GM15510 (cell line): ENCODE results near the gene WBP1L.

Source experiments
- POLR2A ChIP-seq: IDR thresholded peaks from 3 replicates; pipeline ENCODE4 v1.6.1; 2011; ENCODE audit warnings: borderline replicate concordance; ENCODE audit not compliant: insufficient read length; ENCODE audit errors: extremely low read depth

WBP1L gene

DNA sequence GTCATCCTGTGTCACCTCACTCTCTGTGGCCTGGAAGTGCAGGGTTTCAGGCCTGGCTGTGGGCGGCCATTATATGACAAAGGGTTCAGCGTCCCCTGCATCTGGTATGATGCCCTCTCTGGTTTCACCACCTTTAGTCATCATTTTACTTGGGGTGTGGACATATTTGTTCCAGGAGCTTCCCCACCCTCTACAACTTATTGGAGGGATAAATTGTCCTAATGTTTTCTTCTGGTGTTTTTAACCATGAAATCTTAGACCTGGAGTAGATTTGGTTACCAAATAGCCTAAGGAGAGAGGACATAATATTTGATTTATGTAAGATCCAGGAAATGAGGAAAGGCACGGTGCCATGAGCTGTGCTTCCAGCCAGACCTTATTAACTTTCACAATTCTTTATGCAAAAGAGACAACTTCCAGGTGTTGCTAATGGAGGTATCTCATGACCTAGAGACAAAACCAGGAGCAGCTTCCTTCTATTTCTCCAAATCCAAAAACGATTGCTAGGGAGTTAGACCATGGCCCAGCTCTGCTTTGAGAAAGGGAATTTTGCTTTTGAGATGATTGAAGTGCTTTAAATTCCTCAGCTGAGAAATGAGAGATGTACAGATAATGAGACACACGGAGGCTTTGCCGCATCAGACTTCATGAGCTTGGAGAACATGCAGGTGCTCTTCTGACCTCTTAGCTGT is 20.9 kb downstream of the WBP1L start:
- TF ChIP-seq POLR2A: no peak

DNA sequence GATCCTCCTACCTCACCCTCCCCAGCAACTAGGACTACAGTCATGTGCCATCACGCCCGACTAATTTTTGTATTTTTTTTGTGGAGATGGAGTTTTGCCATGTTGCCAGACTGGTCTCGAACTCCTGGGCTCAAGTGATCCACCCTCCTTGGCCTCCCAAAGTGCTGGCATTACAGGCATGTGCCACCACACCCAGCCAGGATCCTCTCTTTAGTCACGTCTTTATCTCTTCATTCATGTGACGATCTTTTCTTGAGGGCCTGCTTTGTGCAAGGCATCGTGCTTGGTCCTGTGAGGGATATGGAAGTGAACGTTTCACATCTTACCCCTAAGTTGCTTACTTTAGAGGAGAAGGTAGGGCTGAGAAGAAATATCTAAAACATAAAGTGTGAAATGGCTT is 21.6 kb downstream of the WBP1L start:
- TF ChIP-seq POLR2A: no peak

DNA sequence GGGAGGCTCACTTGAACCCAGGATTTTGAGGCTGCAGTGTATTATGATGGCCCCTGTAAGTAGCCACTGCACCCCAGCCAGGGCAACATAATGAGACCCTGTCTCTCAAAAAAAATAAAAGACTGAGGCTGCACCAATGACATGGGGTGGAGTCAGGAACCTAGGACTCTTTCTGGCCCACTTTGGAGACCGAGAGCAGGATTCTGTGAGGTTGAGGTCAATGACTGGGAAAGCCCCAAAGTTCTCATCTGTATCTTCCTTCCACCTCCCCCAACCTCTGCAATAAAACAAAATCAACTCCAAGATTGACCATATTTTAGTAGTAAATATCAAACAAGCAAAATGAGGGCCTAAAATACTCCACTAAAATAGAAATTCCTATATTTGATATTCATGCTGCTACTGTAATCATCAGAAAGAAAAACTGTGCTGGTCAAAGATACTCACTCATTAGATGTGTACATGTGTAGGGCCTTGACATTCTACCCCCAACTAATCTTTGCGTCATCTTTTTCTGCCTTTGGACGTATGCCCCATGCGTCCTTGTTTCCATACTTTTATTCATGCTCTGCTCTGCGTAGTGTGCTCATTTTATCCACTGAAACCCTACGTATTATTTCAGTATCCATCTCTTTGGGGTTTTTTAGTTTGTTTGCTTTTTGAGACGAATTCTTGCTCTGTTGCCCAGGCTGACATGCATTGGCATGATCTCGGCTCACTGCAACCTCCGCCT is 23.8 kb downstream of the WBP1L start:
- TF ChIP-seq POLR2A: no peak

DNA sequence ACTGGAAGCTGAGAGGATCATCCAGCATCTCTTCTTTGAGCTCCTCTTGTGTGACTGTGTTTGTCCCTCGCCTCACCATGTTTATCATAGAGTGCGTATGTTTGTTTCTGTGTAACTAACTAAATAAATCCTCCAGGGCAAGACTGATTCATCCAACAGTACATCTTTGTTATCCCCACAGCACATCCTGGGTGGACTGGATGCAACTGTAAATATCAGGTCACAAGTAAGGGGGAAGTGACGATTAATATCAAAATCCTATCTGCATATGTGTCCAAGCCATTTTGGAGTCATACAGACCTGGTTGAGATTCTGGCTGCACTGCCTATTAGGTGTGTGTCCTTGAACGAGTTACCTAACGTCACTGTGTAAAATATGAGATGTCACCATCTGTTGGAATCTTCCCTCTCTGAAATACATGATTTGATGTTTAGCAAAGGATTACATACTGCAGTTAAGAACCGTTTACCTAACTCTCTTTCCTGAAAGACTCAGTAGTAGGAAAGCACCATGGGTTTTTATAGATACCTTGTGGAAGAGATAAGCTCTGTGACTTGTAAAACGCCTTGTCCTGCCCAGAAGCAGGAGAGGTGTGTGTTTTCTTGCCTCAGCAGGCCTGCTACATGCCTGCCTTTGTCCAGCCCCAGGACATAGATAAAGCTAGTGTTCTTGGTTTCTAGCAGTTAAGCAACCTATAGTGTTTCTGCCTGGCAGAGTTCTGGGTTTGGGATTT is 25.8 kb downstream of the WBP1L start:
- no peak for TF ChIP-seq POLR2A

DNA sequence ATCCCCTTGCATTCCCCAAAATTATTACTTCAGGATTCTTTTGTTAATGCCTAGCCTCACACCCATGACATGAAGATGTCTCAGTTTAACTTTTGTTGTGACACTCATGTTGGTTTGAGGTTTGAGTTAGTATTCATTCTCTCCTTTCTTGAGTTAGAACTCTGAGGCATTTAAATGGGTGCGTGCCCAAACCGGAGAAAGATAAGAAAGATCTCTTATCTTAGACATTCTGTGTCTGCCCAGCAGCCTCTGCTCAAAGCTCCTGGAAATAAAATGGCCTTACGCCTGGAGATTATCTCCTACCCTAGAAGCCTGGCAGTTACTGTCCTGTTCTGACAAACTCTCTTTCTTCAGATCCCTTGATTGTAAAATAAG is 26.3 kb downstream of the WBP1L start:
- TF ChIP-seq POLR2A: no peak

DNA sequence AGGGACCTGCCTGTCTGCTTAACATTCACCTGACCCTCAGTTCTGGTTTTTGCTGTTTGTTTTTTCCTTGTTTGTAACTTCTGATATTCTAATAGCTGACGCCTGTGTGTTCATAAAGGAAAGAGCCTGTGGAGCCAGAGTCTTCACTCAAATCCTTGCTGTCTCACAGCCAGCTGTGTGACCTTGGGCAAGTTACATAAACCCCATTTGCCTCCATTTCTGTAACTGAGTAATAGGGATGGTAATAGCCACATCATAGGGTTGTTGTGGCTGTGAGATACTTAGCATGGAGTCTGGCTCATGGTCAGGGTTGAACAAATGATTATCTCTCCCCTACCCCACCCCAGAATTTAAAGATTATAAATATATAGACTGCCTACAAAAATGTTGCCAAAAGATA is 27.0 kb downstream of the WBP1L start:
- TF ChIP-seq POLR2A: no peak

DNA sequence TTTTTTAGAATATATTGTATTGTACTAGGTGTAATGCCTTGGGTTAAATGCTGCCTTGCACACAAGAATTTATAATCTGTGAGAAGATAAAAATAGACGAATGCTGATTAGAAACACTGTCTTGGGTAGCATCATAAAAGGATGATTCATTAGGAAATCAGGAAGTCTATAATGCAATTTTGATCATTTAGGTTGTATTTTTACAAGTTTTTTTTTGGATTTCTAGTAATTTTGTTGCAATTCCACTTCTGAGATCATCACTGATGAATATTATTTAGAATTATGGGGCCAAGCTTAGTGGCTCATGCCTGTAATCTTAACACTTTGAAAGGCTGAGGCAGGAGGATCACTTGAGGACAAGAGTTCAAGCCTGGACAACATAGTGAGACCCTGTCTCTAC is 29.6 kb downstream of the WBP1L start:
- no peak for TF ChIP-seq POLR2A

DNA sequence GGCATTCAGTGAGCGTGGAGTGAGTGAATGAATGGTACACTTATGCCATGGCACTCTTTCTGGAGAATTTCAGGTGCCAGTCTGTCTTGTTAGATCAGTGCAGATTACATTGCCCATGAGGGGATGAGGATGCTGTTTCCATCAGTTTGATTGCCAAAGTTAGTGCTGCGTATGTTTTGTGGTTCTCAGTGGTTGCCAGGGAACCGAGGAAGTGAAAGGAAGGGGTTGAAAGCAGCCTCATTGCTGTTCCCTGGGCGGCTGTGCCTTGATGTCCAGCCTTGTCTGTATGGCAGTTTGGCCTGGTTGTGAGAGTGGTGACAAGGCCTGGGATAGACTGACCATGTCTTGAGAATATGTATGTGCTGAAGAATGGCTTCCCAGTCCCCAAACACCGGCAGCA is 30.2 kb downstream of the WBP1L start:
- TF ChIP-seq POLR2A: no peak

DNA sequence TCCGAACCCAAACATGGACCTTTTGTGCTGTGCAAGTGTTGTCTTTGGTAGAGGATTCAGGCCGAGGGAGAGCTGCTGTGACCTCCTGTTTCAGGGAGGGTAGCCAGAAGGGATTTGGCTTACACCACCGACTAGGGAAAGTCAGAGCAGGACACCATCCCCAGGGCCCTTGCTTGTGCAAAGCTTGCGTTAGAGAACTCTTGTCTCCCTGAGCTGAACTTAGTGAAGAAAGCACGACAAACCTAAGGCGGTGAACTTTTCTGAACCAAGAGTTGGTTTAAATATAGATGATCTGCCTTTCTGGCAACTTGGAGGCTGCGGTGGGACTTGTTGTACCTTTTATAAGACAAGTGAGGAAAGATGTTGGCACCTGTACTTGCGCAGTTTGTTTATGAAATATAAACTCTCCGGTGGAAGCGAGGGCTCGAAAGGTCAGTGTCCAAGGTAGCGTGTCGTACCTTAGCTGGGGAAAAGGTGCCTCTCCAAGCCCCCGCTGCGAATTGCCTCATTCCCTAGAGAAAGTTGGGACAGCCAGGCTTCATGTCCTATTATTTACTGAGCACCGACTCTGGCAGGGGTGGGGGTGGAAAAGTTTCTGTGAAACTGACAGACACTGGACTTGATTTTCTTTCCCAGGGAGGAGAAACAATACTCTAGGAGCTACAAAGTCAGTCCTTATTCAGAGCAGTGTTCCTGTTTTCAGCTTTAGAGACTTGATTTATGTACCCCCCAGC is 31.6 kb downstream of the WBP1L start:
- no peak for TF ChIP-seq POLR2A

DNA sequence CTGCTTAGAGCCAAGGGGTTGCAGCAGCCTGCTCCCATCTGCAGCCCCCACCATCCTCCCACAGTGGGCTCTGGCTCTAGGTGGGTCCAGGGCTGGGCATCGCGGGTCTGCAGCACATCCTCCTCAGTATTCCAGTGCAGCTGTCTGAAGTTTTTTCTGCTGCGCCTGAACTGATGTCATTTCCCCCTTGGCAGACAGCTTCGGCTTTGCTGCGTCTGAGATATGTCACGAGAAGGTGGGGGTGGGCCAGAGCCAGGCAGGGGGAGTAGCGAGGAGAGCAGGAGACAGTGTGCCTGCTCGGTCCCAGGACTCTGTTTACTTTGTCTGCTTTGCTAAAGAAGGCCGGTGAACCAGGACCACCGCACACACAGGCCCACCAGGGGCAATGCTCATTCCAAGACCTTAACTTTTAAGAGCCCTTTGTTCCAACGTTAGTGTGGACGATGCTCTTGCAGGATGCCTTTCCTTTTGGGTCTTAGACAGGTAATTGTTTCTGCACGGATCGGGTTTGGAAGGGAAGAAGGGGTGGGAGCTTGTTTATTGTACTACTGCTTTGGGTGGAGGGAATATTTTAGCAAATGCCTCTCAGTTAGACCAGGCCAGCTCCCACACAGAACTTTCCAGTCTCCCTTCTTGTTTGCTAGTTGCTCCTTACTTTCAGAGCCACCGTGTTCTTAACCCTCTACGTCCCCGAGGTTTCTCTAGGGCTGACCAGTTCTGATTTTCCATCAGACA is 32.4 kb downstream of the WBP1L start:
- TF ChIP-seq POLR2A: no peak

DNA sequence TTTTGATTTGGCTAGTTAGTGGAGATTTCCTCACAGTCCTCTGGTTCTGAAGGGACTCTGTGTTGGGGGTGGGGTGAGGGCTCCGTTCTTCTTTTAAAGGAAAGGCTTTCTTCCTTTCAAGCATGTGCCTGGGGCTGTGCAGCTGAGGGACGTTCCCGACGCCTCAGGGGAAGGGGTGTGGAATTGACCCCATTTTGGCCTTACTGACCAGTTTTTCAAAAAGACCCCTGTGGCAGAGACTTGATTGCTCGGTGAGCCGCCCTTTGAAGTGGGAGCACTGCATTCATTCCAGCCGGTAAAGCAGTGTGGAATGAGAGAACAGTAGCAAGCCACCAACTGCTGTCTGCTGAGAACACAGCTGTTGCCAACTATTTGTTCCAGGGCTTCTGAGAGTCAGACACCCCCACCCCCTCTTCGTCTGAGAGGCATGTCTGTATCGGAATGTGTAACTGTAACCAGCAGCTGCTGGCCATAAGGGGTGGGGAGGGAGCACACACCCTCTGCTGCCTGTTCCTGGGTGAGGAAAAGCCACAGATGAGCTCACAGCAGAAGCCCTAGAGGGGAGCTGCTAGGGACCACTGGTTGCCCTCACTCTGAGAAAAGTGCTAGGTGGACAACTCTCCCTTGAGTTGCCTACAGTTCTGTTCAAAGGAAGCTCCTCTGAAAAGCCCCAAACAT is 33.2 kb downstream of the WBP1L start:
- TF ChIP-seq POLR2A: no peak

DNA sequence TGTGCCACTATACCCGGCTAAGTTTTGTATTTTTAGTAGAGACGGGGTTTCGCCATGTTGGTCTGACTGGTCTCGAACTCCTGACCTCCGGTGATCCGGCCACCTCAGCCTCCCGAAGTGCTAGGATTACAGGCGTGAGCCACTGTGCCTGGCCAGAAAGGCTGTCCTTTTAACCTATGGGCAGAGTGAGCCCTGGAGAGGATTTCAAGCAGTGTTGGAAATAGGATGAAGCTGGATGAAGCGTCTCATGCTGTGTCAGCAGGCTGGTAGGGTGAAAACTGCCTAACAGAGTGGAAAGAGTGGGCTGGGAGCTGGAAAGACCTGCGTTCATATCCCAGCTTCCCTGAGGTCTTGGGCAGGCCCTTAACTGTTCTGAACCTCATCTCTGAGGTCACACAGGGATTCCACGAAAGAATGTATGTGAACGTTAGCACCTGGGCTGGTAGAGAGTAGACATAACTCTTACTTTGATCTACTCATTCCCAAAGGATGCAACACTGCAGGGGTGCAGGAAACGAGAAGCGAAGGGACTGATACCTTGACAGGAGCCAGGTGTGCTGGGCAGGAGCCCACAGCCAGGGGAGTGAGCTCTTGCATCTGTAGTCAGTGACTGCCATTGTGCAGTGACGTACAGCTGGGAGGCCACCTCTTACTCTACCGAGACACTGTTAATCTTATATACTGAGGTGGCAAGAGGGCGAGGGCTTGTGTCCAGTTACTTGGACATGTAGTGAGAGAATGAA is 34.1 kb downstream of the WBP1L start:
- no peak for TF ChIP-seq POLR2A

DNA sequence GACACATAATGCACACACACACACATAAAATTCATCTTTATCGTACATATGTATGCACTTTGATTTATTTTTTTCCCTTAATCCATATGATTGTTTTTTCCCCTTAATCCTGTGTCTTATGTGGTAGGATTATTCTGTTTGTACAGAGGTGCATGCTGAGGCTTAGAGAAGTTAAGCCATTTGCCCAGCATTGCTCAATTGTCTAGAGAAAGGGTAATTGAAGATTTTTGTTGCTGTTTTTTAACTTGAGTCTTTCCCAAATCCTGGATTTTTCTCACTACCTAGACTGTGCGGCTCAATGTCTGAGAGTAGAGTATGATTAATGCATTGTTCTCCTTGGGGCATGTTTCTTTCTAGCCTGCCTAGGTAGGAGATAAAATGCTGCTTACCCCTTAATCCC is 35.0 kb downstream of the WBP1L start:
- TF ChIP-seq POLR2A: no peak
